HG03520 (cell line): ENCODE data around the gene RAD51D.
"Not testable (repeated sequence)": the region's sequence is repeated elsewhere in the genome, so short reads cannot be mapped to it uniquely, and the experiment has no call there.

Source experiments
- ATAC-seq: cut with Tn5 transposase; IDR thresholded peaks from one replicate; pipeline ENCODE4 v1.9.1; 2021; ENCODE audit warnings: mild to moderate bottlenecking, moderate library complexity; ENCODE audit not compliant: unreplicated experiment

RAD51D gene

DNA sequence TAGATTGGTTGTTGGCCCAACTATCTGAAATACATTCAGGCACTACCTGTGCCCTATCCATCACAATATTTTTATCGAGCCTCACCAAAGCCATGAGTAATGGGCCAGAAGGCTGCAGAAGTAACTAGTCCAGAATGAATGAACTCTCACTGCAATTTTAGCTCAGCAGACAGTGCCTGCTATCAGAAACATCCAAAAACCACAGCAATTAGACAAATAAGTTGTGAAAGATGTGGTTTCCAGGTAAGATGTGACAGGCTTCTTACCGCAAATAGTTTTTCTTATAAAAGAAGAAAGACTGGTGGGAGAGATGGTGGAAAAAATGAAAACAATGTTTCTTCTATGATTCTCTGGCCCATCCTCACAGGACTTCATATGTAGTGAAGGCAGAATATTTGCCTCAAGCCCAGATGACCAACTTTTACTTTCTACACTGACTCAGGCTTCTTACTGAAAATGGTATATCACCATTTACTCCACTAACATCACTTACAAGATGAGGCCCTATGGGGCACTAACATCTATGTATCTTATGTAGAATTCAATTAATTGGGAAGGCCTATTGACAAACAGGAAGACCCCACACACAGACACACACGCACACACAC is 46.4 kb downstream of the RAD51D start:
- ATAC-seq = no peak

DNA sequence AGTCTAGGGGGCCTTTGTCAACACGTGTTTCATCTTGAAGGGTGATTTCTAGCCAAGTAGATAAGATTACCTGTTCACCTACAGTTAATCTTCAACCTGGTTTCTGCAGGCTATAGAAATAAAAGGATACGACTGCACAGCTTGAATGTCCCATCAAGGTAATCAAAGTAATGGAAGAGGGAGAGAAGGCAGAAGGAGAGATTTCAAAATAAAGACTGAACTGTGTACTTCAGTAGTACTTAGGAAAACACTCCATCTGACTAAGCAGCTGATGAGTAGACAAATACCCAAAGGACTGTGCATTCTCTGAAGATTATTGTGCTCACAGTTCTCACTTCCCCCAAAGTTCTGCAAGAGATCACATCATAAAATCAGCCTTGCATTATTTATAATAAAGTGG is 50.3 kb downstream of the RAD51D start:
- ATAC-seq = no peak

DNA sequence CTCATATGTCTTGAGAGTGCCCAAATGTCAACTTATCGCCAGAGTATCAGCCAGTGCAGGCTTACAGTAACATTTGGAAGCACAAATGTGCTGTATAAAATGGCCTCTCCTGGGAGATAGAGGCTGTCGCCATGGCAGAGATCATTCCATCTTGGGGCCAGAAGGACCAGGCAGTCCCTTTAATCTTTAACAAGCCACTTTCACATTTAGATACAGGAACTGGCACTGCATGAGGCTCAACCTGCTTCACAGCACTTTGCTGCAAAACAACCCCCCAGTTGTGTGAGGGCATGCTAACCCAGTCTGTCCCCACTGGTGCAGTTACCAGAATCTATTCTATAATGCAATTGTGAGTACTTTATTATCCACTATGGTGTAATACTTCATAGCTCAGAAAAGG is 51.4 kb downstream of the RAD51D start:
- ATAC-seq = no peak

DNA sequence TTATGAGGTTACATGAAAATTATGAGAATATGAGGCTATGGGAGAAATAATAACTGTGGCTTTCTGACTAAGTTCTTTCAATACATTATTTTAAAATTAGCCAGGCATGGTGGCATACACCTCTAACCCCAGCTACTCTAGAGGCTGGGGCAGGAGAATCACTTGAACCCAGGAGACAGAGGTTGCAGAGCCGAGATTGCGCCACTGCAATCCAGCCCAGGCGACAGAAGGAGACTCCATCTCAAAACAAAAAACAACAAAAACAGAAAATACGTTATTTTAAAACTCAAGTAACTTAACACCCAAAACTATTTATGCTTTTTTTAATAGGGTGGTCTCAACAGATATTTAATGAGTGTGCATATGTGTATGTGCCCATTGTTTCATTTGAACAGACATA is 53.8 kb downstream of the RAD51D start:
- no peak for ATAC-seq

DNA sequence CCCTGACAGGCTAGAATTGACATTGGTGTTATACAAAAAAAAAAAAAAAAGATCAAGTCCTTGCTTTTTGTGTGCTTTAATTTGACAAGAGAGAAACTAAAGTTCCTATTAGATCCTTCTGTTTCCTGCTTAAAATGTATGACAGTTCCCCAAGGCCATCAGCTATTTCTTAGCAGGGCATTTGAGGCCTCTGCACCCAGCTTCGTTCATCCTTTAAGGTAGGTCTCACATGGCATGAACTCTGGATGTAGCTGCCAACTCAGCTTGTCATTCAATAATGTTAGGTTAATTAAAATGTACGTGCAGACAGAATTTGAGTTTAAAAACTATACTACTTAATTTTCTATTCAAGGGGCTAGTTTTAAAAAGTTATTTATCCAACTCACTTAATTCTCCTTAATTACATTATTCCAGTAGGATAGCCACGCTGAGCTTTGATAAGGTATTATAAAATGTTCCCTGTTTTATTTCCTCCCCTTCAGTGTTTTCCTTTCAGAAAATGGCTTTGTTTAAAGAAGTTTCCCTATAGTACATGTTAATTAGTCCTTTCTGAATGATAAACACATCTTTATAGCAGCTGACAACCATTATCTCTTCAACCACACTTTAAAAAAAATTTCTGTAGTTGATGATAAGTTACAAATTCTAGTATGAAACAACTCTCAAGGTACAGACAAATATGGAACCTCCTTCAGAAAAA is 55.0 kb downstream of the RAD51D start:
- ATAC-seq = no peak

DNA sequence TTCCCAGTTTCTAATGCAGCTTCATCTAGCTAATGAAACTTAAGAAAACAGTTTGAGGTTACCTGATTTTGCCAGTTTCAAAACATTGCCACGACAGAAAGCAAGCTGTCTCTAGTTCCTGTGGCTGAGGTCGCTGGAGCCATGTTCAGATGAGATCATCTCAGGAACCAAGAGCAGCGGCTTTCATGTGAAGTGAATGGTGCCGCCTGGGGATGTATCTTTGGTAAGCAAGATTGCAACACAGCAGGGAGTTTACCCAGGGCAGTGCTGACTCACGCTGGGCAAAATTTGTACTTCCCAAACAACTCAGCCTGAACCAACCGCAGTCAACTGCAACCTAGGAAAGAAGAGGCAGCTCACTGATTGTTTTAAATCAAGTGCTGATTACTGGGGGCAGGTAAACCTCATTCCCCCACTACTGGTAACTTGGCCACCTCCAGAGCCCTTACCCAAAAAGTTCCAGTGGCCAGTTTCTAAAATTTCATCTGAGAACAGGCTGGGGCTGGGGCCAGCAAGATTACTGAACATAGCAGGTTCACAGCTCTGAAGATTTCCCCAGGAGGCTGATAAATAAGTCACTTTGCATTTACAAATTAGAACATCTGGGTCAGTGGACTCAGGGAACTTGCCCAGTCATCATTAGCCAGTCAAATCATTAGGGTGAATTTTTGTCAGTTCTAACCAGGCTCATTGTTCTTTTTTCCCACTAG is 56.0 kb downstream of the RAD51D start, which contains the start of gene RFFL:
Gene RFFL (minus strand): TSS at position 194 of the 710 bp plus-strand sequence. CDS start 37,154 bp downstream, outside the sequence.
- ATAC-seq = peak; percentile 82

DNA sequence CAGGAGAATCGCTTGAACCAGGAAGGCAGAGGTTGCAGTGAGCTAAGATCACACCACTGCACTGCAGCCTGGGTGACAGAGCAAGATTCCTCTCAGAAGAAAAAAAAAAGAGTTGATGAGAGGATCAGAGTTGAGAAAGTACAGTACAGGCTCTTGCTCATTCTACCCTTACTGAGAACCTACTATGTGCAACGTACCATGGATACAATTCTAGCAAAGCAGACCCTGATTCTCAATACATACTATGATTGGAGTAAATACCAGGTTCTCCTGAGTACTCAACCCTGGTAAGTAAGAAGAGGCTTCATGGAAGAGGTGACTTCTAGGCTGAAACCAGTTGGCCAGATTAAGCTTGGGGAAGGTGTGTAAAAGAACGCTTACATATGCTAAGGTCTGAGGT is 57.4 kb downstream of the RAD51D start:
- ATAC-seq = no peak

DNA sequence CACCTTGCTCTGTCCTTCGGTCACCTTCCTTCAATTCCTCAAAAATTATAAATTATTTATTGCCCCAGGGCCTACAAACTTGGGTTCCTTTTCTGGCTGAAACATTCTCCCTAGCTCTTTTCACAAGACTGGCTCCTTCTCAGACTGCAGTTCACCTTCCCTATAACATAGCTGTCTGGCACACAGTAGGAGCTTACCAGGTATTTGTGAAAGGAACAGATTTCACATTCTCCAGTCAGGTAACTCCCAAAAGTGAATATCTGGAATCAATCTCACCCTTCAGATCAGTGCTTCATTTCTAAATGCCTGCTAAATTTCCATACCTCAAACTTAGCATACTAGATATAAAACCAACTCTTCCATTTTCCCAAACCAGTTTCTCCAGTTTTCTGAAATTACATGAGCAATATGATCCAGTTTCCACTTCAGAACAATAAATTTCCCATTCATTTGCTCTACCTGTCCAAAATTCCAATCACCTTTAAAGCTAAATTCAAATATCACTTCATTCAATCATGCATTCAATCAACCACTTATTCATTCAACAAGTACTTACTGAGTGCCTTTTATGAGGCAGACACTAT is 62.2 kb downstream of the RAD51D start:
- ATAC-seq = no peak

DNA sequence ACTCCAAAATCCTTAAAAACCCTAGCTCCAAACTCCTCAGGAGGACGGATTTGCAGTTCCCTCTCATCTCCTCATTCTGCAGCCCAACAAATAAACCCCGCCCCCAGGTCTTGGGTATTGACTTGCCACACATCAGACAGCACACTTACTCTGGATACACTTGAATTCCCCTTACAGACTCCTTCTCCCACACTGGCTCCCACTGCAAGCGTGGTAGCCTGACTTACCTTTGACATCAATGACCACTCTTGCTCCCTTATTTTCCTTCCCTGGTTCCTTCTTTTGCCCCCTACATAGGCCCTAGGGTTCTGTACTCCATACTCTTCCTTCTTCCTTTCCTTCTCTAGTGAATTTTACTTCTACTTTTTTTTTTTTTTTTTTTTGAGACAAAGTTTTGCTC is 63.6 kb downstream of the RAD51D start:
- no peak for ATAC-seq

DNA sequence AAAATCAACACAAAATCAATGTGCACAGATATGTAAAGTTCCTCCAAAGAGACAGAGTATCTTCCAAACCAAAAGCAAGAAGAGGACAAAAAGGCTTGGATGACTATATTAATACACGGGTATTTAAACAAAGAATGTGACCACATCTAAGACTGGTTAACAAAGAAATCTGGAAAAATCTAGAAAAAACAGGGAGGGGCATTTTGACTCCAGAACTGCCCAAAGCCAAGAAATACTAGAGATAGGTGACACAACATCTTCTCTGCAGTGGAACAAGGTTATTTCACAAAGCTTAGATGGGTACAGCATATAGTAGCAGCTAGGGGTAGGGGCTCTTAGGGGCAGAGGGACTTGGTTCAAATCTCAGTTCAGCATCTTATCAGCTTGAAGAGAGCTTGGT is 66.5 kb downstream of the RAD51D start:
- no peak for ATAC-seq

DNA sequence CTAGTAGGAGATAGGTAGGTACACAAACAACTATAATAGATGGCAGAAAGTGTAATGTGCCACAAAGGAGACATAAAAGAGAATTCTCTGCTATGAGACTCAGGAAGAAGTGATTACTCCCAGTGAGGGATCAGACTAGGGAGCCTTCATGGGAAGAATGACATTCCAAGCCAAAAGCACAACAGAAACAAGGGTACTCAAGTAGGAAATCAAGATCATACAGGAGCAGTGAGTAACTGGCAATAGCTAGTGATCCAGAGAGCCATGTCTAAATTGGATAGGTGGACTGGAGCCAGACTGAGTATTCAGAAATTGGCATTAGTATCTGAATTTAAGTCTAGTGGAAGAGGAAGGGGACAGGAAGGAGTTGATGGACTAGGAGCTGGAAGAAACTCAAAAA is 66.9 kb downstream of the RAD51D start:
- ATAC-seq = no peak

DNA sequence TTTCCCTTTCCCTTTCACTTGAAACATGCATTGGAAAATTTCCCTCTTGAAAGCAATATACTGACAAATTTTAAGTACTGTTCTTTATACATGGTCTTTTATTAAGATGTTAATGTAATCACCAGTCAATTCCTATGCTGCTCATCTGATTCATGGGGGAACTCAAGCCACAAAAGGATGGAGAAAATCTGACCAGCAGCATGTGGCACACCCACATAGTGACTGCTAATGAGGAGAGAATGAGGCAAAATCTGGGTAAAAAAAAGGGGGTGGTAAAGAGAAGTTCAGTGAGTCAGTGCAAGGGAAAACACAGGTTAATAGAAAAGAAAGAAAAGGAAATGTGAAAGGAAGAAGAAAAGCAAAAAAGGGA is 67.4 kb downstream of the RAD51D start:
- no peak for ATAC-seq

DNA sequence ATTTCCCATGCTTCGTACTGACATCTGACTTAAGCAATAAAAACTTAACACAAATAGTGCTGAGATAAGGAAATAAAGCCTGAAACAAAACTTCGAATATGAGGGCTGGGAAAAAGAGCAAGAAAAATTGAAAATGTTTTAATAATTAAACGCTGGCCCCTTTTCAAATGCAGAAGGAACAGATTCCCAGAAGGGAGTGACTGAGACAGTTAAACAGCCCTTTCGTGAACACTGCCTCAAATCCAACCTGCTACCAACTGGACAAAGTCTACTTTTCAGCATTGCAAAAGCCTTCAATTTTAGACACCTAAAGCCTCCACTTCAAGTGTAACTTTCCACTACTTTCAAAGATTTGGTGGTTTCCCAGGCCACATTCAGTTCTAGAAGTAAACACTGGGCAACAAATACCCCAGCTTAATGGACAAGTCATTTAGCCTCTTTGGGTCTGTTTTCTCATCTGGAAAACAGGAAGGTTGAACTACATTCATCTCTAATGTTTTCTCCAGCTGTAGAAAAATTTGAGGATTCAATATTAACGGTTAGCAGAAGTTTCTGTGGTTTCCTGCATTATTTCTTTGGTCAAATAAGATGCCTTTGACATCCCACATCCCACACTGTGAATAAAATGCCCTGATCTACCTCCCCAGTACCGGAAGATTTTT is 68.0 kb downstream of the RAD51D start:
- ATAC-seq = no peak

DNA sequence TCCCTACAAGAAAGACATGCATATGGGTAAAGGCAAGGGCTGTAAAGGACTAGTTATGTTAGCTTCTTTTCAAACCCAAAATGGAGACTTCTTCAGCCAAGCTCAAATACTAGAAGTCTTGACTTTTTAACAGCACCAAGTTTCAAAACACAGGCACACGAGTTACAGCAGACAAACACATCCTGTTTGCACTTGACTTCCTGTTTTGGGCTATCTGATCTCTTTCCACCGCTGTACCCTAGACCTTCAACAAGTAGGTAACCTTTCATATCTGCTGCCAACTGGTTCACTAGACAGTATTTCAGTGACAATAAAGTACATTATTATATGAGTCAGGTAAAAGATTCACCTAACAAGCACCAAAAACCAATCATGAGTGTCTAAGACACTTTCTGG is 68.5 kb downstream of the RAD51D start:
- ATAC-seq = no peak

DNA sequence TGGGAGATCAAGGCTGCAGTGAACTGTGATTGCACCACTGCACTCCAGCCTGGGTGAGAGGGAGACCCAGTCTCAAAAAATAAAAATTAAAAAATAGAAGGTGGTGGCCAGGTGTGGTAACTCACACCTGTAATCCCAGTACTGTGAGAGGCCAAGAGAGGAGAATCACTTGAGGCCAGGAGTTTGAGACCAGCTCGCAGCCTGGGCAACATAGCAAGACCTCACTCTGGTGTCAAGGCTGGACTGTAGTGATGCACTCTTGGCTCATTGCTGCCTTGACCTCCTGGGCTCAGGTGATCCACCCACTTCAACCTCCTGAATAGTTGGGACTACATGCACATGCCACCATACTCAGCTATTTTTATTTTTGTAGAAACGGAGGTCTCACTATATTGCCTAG is 69.5 kb downstream of the RAD51D start:
- ATAC-seq = no peak

DNA sequence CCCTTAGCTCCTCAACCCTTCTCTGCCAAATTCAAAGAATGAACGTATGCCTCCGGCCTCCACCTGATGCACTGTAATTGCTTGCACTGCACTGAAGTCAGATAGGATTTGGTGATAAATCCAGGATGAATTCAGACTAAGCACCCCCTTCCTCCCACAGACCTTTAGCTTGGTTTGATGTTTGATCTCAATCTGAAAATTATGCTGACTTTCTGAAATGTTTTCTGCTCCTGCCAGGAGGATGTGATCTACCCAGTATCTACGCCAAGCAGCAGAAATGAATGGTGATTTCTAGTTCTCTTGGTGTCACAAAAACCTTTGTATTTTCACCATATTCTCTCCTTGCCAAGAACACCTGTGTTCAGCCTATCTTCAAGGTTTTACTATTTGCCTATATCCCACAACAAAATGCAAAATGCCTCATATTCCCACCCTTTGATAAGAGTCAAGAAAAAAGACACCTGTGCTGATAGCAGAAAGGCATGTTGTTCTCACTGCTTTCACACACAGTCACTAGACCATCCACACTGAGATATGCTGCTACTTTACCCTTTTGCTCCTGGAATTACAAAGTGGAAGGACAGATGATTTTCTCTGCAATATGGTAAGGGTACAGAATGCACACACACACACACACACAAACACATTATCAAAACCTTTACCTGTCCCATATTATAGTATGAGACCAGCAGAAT is 70.8 kb downstream of the RAD51D start:
- no peak for ATAC-seq

DNA sequence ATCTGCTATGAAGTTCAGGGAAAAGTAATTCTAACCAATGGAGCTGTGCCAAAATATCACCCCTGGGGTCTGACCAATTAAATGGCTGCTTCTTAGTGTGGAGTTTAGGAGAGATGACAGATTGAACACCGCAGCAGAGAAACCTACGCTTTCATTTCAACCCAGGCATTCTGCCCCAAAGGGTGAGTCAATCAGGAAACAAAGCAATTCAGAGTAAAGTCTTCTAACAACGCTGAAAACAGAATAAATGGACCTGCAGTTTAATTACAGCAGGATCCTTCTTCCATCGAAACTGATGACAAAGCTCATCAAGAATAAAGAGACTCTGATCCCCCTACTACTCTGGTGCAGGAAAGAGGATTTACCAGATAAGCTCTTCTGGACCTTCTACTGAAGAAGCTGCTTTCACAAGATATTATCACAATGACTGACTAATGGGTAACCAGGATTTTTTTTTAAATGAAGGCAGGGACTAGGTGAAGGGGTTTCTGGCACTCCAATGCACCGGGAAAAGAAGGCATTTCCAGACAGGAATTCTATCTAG is 72.8 kb downstream of the RAD51D start:
- ATAC-seq = peak; percentile 51

DNA sequence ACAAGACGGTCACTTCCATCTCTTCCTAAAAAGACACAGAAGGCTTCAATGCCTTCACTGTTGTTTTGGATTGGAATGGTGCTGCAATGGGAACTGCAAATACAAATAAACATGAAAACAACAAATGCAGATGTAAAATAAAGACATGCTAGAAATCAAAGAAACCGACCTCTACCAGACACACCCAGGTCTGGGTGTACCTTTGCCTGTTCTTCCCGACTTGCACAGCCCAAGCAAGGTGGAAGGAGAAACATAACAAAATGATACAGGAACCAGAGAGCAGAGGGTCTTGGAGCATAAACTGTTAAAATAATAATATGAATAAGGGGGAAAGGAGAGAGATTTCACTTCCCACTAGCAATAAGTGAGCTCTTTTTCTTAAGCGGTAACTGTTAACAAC is 73.4 kb downstream of the RAD51D start:
- no peak for ATAC-seq

DNA sequence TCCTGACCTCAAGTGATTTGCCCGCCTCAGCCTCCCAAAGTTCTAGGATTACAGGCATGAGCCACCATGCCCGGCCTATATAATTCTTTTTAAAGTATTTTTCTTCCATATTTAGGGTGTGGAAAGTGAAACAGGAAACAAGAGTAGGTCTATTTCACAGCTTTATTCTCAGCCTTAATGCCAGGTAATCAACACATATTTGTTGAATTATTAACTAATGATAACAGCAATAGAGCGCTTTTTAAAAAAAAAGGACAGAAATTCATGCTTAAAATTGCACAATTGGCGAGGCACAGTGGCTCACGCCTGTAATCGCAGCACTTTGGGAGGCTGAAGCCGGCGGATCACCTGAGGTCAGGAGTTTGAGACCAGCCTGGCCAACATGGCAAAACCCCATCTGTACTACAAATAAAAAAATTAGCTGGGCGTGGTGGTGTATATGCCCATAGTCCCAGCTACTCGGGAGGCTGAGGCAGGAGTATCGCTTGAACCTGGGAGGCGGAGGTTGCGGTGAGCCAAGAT is 74.1 kb downstream of the RAD51D start:
- not testable (repeated sequence) for ATAC-seq

DNA sequence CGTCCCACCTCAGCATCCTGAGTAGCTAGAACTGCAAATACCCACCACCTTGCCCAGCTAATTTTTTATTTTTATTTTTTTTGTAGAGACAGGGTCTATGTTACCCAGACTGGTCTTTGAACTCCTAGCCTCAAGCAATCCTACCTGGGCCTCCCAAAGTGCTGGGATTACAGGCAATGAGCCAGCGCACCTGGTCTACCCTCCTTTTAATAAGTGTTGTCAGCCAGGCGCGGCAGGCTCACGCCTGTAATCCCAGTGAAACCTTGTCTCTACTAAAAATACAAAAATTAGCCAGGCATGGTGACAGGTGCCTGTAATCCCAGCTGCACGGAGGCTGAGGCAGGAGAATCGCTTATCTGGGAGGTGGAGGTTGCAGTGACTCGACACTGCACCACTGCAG is 75.5 kb downstream of the RAD51D start:
- no peak for ATAC-seq
